ENCODE measurements around the gene TAF10. TPM values are rescaled to one million over a fixed set of nuclear protein-coding genes. Genes with fewer than 3 reads are reported as not detected.

The TAF10 gene
- total RNA-seq (ENCODE audit: low replicate concordance): 57.7 and 94.7 TPM in 2 replicates

DNA sequence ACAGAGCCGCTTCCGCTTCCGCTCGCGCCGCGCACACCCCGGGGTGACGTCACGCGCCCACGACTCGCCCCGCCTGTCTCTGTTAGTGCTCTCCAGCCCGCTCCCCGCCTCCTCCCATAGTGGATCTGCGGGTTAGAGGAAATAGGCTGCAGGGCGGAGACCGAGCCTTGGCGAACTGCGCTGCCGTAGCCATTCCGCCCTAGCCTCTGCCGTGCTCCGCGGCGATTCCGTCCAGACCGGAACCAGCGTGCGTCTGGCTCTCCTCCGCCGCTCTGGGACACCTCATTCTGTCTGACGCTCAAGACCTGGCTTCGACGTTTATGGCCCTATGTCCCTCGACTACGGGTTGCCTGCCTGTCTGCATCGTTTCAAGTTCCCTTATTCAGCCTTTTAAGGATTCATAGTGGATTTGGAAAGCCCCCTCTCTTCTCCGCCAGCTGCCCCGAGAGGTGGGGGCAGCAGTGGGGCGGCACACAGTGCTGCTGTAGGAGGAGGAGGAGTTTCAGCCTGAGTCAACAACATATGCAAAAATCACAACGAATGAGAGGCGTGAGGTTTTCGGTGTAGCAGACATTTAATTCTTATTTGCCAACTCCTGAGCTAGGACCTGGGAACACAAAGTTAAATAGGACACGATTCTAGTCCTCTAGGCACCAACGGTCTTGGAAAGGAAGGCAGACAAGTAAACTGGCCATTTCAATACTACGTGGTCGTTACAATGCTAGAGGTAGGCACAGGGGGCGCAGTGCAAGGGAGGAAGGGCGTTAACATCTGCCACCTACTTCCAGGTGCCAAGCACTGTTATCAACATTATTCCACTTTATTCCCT, at the start of gene TAF10:
TSS of gene TAF10 (minus strand) at position 4 of the 829 bp plus-strand sequence. CDS start 27 bp downstream, outside the sequence.

DNA sequence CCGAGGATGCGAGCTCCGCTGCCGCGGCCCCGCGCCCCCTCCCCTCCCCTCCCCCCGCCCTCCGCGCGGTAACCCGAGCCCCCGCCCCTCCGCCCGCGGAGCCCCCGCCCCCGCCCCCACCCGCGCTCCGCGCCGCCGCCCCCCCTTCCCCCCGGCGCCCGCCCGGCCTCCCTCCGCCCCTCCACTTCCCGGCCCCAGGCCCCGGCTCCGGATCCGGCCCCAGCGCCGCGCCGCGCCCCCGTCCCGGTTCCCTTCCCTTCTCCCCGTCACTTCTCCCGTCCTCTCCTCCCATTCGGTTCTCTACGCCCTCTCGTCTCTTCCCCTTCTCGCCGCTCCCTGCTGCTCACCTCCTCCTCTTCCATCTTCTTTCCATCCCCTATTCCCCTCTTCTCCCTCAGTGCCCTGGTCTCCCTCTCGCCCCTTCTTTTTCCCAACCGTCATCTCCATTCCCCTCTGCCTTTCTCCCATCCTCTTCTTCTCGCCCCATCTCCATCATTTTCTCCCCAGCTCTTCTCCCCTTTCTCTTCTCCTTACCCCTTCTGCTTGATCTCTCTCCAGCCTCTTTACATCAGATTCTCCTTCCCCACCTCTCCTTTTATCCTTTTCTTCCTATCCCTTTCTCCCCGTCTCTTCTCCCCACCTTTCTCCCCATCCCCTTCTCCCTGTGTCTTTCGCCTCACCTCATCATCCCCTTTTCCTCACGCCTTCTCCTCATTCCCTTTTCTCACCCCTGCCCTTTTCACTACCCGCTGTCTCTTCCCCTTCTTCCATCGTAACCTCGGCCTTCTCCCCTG, 44.0 kb upstream of the TAF10 start, which contains the start of gene DCHS1:
TSS of gene DCHS1 (minus strand) at position 20 of the 794 bp plus-strand sequence. CDS start 14,196 bp downstream, outside the sequence.

DNA sequence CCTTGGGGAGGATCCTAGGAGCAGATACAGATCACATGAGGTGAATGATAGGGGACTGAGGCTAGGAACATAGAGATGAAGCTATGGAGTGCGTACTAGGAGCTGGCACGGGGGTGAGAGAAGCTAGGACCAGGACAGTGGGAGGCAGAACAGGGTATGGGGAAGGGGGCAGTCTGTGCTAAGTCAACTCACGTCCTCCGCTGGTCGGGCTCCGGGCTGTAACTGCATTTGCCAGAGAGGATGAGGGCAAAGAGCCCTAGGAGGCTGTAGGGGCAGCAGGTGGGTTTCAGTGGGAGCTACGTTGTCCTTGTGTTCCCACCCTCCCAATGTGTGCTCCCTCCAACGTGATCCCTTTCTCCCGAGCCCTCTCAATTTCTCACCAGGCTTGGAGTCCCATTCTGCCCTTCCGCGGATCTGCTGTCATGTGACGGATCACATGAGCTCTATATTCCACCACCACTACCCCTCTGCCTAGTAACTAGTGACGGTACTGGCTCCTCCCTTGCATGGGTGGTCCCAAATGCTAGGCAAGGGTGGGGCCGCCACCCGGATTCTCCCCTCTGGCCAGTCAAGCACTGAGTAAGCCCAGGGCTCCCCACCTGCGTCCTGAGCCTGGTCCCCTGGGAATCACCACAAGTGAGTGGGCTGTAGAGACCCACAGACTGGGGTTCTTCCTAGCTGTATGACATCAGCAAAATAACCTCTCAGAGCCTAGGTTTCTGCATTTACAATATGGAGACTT, 7.2 kb upstream of the TAF10 start, which contains the start of gene TPP1:
TSS of gene TPP1 (minus strand) at position 419 of the 742 bp plus-strand sequence. CDS start at position 397, 22 bp downstream.

DNA sequence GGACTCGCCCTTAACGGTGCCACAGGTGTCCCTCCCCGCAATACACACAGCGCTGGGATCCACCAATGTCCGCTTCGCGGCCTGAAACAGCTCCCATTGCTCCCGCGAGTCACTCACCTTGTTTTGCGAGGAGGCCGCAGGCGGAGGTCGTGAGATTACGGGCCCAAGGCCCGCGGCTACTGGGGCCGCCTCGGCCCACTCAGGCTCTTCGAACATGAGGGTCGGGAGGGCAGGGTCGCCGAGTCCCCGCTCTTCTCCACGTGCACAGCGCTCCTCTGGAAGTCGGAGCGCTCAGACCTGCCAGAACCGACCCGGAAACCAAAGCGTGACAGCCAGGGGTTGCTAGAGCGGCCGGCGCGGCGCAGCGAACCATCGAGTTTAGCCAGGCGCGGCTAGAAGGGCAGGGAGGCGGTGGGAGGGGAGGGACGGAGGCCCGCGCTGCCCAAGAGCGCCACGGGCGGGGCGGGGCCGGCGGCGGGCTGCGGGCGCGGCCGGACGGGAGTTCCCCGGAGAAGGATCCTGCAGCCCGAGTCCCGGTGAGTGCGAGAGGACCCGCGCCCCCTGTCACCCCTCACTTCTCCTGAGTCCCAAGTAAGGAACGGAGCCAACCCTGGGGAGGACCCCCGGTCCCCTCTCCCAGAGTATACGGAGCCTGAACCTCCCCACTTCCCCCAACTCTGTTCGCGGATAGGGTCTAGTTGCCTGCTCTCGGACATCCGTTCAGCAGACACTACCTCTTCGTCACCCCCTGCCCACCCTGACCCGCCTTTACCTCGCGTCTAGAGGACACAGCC, 8.5 kb downstream of the TAF10 start, which contains the start of the genes ILK and RRP8:
TSS of gene ILK (plus strand) at position 488 of the 794 bp plus-strand sequence. CDS start 498 bp downstream, outside the sequence.
TSS of gene RRP8 (minus strand) at position 330 of the 794 bp plus-strand sequence. CDS start at position 216, 114 bp downstream.

Other genes starting within 250 kb of the TAF10 start
- 19.2 and 28.4 TPM in 2 replicates for gene SMPD1, start 221.7 kb downstream of the TAF10 start, total RNA-seq (ENCODE audit: low replicate concordance)
- 46.8 and 53.8 TPM in 2 replicates for gene APBB1, start 193.1 kb downstream of the TAF10 start, total RNA-seq (ENCODE audit: low replicate concordance)
- 0.12 and 0.45 TPM in 2 replicates for gene HPX, start 171.2 kb downstream of the TAF10 start, total RNA-seq (ENCODE audit: low replicate concordance)
- gene TRIM3, start 138.3 kb downstream of the TAF10 start, total RNA-seq (ENCODE audit: low replicate concordance): 22.0 and 32.1 TPM in 2 replicates
- gene ARFIP2, start 130.9 kb downstream of the TAF10 start, total RNA-seq (ENCODE audit: low replicate concordance): 49.6 and 66.1 TPM in 2 replicates
- 29.0 and 42.4 TPM in 2 replicates for gene TIMM10B, start 130.7 kb downstream of the TAF10 start, total RNA-seq (ENCODE audit: low replicate concordance)
- gene DNHD1, start 114.9 kb downstream of the TAF10 start, total RNA-seq (ENCODE audit: low replicate concordance): 3.3 and 6.3 TPM in 2 replicates
- gene RRP8, start 8.6 kb downstream of the TAF10 start, total RNA-seq (ENCODE audit: low replicate concordance): 6.1 and 12.2 TPM in 2 replicates
- 275 and 281 TPM in 2 replicates for gene ILK, start 8.4 kb downstream of the TAF10 start, total RNA-seq (ENCODE audit: low replicate concordance)
- gene TPP1, start 7.2 kb upstream of the TAF10 start, total RNA-seq (ENCODE audit: low replicate concordance): 48.2 and 52.7 TPM in 2 replicates
- gene DCHS1, start 43.6 kb upstream of the TAF10 start, total RNA-seq (ENCODE audit: low replicate concordance): 2.1 and 4.0 TPM in 2 replicates
- 62.2 and 84.8 TPM in 2 replicates for gene MRPL17, start 71.1 kb upstream of the TAF10 start, total RNA-seq (ENCODE audit: low replicate concordance)
- 0.08 TPM in 1 of 2 replicates, not detected in the other for gene OR2AG2, start 159.8 kb upstream of the TAF10 start, total RNA-seq (ENCODE audit: low replicate concordance)
- gene OR2AG1, start 170.8 kb upstream of the TAF10 start, total RNA-seq (ENCODE audit: low replicate concordance): not detected in 2 replicates
- 0.12 and 0.15 TPM in 2 replicates for gene OR6A2, start 187.5 kb upstream of the TAF10 start, total RNA-seq (ENCODE audit: low replicate concordance)
- gene OR10A5, start 233.5 kb upstream of the TAF10 start, total RNA-seq (ENCODE audit: low replicate concordance): not detected in 2 replicates